OCI-M2 (cell line): ENCODE results near the gene TCEAL5.
"Not testable (repeated sequence)": the region's sequence is repeated elsewhere in the genome, so short reads cannot be mapped to it uniquely, and the experiment has no call there.

Experiments
- DNase-seq: peaks from one replicate; lab custom pipeline; 2025; ENCODE audit not compliant: unreplicated experiment; lab: John Stamatoyannopoulos, UW

The TCEAL5 gene

DNA sequence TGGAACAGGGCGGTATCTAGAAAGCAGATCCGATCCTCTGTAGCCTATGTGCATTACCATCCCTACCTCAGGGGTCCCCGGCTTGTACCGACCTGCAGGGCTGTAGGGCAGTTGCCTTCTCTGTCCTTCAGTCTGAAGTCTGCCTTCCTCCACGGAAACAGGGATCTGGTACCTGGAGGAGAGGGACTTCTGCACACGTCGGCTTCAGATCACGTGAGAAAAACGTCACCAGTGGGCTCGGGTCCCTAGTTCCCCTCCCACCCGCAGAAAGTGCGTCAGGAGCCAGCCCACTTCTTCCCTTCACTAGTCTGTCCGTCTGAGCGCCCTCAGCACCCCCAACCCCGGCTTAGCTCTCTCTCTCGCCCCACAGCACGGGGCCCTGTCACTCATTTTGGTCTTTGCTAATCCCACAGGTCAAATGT lies at the start of gene TCEAL5:
Gene TCEAL5 (minus strand): TSS at position 170 of the 422 bp plus-strand sequence. CDS start 2,187 bp downstream, outside the sequence.
- no peak for DNase-seq

DNA sequence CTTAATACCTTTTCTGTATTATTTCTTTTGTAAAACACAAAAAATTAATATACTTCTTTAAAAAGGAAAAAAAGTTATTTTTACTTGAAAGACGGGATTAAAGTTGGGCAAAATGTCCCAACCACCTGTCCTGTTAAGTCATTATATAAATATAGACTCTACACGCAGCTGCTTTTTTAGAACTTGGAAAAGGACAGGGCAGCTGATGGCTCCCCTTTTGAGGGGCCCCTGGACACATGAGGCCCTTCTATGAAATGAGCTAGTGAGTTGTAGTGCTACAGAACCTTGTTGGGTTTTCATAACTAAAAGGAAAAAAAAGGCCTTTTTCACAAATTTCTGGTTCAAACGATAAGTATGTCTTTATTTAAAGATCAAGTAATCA lies 34.8 kb upstream of the TCEAL5 start:
- DNase-seq, result no peak

DNA sequence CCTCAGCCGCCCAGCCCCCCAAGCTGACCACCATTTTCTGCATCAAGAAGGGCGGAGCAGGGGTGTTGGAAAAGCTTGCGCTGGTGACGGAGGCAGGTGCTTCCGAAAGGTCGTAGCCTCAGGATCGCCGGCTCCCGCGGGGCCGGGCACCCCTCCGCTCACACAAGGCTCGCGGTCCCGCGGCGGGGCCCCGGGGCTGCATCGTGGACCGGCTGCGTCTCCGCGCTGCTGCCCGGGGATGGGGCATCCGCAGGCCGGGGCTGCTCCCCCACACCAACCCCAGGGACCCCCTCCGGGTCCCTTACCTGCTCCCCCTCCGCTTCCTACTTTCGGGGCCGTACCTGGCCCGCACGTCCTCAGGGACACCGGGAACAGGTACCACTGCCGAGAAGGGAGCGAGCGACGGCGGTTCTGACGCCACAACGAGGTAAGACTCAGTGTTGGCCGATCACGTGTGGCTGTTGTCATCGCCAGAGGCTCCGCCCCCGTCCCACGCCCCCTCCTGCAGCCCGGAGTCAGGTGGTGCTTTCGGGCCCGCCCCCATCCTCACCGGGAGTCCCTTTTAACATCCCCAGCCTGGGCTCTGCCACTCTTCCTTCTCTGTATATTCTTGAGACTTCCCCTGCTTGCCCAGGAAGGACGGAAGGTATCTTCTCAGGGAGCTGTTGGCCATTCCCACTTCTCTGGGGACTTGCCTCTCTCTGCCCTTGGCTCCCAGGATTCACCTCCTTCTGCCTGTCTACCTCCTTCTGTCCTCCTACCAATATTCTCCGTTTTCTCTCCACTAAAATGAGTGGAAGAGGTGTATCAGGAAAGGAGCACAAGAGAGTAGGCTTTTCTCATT lies 34.2 kb upstream of the TCEAL5 start, which contains the start of gene BEX2:
Gene BEX2 (minus strand): TSS at position 436 of the 844 bp plus-strand sequence. CDS start 1,014 bp downstream, outside the sequence.
- no peak for DNase-seq

DNA sequence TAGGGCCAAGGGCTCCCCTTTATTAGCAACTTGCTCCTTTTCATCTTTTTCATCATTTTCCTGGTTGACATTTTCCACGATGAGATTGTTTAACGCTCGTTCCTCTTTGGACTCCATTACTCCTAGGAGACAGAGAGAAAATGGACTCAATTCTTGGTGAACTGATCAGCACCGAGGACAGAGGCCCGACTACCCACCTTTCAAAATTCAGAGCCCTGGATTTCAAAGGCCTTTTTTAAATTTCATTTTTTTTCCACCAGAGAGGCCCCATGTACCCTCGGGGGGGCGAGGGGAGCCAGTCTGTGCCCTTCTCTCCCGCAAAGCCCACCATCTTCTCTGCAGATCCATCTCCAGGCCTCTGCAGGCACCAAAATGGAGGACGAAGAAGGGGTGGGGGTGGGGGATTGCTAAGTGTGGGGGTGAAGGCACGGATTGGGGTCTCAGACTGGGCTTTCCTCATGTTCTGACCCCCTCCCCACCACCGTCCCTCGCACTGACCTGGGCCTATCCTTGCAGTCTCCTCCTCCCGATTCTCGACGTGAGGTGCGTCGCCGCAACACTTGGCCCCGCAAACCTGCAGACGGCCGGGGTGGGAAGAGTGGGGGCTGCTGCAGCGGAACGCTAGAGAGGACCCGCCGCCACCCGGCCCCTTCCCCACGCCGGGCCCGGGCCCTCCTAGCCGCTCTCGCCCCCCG lies 33.5 kb upstream of the TCEAL5 start:
- no peak for DNase-seq

GRCh38 chrX:103305666-103306065 lies 29.1 kb upstream of the TCEAL5 start:
- not testable (repeated sequence) for DNase-seq

GRCh38 chrX:103304705-103305104 lies 28.2 kb upstream of the TCEAL5 start:
- DNase-seq, result no peak

DNA sequence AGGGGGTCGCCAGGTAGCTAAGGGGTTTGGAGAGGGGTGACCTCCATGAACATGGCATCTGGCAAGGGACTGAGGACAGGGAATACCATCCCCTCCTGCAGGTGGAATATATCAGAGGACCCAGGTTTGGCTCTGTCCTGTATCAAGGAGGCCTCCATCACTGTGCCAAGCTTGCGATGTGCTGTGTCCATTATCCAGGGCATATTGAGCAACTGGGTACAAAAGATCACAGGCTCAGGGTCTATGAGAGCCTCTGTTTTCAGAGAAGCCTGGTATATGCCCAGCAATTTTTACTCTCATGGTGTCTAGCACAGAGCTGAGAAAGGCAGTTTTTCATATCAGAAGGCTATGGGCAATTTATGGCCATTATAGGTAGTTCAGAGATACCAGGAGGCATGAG lies 16.6 kb upstream of the TCEAL5 start:
- no peak for DNase-seq

DNA sequence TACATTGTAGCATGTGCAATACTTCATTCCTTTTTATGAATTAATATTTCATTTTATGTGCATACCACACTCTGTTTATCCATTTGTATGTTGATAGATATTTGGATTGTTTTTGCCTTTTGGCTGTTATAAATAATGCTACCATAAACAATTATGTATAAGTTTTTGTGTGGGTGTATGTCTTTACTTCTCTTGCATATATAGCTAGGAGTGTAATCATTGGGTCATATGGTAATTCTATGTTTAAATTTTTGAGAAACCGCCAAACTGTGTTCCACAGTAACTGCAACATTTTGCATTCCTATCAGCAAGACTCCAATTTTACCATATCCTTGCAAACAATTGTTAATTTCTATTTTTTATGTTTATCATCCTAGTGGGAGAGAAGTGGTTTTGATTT lies 3.1 kb upstream of the TCEAL5 start:
- DNase-seq, result no peak

GRCh38 chrX:103275947-103276567 lies 493 bp downstream of the TCEAL5 start:
- DNase-seq, result no peak

DNA sequence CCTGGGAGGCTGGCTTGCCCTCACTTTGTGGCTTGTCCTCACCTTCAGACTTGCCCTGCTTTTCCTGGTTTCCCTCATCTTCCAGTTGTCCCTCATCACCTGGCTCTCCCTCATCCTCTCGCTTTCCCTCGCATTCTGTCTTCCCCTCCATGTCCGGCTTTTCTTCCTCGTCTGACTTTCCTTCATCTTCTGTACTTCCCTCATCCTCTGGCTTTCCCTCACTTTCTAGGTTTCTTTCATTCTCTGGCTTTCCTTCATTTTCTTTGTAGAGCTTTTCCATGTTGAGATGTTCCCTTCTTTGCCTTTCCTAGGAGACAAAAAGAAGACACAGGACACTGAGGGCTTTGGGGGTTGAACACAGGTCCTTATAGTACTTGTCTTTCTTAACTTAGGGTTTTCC lies 2.3 kb downstream of the TCEAL5 start:
- no peak for DNase-seq

DNA sequence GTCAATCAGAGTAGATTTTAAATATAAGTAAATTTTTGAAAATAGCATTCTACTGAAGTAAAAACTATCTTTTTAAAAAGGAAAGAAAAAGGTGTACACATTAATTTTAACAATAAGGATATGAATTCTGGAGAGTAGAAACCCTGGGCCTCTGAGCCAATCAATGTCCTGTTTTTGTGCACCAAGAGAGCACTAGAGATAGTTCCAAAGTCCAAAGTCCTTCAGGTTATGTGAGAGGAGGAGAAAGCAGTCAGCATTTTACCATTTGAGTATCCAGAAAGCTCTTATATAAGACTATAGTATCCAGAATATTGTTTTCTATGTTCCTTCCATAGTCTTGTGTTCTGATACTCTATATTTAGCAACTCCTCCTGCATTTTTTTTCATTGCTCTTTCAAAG lies 18.3 kb downstream of the TCEAL5 start:
- no peak for DNase-seq

GRCh38 chrX:103256651-103257050 lies 19.9 kb downstream of the TCEAL5 start:
- DNase-seq, result no peak

- no peak for DNase-seq
These were observed 21.5 kb downstream of the TCEAL5 start, which contains the start of gene TCEAL8 for GRCh38 chrX:103254921-103255493. Gene TCEAL8 (minus strand): TSS chrX:103255155. CDS start chrX:103253979, 1,176 bp downstream.

- no peak for DNase-seq
These were observed 22.3 kb downstream of the TCEAL5 start for GRCh38 chrX:103254171-103254824.

GRCh38 chrX:103253608-103254007 lies 22.9 kb downstream of the TCEAL5 start:
- no peak for DNase-seq

- no peak for DNase-seq
These were observed 25.6 kb downstream of the TCEAL5 start for GRCh38 chrX:103250977-103251376.

GRCh38 chrX:103249805-103250204 lies 26.7 kb downstream of the TCEAL5 start:
- DNase-seq, result no peak

DNA sequence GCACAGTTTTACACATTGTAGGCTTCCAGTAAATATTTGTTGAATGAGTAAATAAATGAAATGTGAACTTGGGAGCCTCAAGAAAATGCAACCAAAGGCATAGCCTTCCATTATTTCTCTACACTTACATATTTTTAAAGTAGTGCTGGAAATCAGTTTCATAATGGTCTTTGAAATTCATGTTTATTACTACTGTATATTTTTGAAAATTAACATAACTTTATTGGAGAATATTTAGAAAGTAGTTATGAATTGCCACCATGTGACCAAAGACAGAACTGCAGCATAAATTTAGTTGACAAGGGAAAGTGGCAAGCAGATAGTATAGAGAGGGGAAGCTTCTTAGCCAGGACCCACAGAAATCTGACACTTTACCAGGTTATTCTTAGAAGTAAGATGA lies 28.0 kb downstream of the TCEAL5 start:
- no peak for DNase-seq

GRCh38 chrX:103240155-103240554 lies 36.4 kb downstream of the TCEAL5 start:
- no peak for DNase-seq

DNA sequence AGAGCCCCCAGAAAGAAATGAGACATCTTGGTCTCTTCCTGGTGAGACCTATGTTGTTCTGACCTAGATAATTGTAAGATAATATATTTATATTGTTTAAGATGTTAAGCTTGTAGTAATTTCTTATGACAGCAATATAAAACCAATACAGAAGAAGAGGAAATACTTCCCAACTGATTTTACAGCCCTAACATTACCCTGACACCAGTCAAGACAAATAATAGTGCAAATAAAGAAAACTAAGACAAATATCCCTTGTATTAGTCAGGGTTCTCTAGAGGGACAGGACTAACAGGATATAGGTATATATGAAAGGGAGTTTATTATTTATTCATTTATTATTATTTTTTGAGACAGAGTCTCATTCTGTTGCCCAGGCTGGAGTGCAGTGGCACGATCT lies 40.3 kb downstream of the TCEAL5 start:
- DNase-seq, result no peak

DNA sequence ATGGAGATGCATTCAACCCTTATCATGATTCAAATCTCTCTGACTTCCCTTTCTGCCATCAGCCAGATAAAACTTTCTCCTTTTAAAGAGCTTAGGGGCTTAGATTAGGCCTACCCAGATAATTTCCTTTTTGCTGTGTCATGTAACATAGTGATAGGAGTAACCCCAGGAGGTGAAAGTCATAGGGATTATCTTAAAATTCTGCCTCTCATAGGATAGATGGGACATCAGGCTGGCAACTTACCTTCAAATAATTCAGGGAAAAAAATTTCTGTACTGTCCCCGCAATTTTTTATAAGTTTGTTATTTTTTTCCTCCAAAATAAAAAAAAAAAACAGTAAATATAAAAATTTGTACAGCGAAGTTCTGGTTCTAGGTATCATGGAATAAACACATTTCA lies 40.9 kb downstream of the TCEAL5 start:
- not testable (repeated sequence) for DNase-seq
